Breast epithelium (tissue), 3 donors: ENCODE results near the gene NAPB.

Experiments used
- CTCF ChIP-seq, 3 donors: fragments of 450-650 bp; IDR thresholded peaks; one replicate each; pipeline ENCODE4 v1.5.1; 2016 to 2017; ENCODE audit warnings: antibody characterized with exemption in 3 of 3, mild to moderate bottlenecking in 3 of 3, moderate library complexity in 3 of 3
- POLR2A ChIP-seq: fragments of 450-650 bp; IDR thresholded peaks from one replicate; pipeline ENCODE4 v1.6.1; 2016; ENCODE audit warnings: antibody characterized with exemption, mild to moderate bottlenecking, moderate library complexity
- POLR2AphosphoS5 ChIP-seq, 3 donors: sonication (generic); formaldehyde crosslinking; IDR thresholded peaks; one replicate each; pipeline ENCODE4 v1.6.1; 2017; ENCODE audit warnings: antibody characterized with exemption in 3 of 3

- TF ChIP-seq POLR2A (no peak), CTCF (IDR thresholded peaks at IDR 0.05) (no peak), POLR2AphosphoS5 (IDR thresholded peaks at IDR 0.05) (no peak)
Observed at GRCh38 chr20:23403751-23404150, 17.5 kb downstream of the NAPB start.
